ENCODE measurements around the gene PSMB3.
"Not testable (repeated sequence)": the region's sequence is repeated elsewhere in the genome, so short reads cannot be mapped to it uniquely, and the experiment has no call there.

PSMB3 gene

GRCh38 chr17:38716368-38717005, 36.1 kb upstream of the PSMB3 start:
- no peak for DNase-seq (ENCODE audit: low spot score)

DNA sequence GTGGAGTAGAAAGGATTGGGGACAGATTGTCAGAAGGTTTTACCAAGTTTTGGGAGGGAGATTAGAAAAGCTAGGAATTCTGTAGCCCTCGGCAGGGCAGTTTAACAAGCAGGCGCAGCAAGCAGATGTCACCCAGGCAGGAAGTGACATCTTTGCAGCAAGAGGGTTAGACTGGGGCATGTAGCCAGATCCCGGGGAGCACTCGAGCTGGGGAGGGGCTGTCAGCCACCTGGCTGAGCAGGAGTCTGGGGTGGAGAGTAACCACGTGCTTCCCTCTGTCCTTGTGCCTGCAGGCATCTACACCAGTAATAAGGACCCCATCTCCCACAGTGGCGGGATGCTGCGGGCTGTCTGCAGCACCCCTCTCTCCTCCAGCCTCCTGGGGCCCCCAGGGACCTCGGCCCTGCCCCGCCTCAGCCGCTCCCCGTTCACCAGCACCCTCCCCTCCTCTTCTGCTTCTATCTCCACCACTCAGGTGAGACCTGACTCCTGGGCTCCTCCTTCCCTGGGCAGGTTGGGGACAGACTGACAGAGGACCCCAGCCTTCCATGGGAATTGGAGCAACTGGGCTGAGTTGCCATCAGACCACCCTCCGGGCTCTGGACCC, 35.3 kb upstream of the PSMB3 start:
- DNase-seq (ENCODE audit: low spot score) = no peak

- DNase-seq (ENCODE audit: low spot score) = no peak
Measured at GRCh38 chr17:38719289-38719942, 33.1 kb upstream of the PSMB3 start.

DNA sequence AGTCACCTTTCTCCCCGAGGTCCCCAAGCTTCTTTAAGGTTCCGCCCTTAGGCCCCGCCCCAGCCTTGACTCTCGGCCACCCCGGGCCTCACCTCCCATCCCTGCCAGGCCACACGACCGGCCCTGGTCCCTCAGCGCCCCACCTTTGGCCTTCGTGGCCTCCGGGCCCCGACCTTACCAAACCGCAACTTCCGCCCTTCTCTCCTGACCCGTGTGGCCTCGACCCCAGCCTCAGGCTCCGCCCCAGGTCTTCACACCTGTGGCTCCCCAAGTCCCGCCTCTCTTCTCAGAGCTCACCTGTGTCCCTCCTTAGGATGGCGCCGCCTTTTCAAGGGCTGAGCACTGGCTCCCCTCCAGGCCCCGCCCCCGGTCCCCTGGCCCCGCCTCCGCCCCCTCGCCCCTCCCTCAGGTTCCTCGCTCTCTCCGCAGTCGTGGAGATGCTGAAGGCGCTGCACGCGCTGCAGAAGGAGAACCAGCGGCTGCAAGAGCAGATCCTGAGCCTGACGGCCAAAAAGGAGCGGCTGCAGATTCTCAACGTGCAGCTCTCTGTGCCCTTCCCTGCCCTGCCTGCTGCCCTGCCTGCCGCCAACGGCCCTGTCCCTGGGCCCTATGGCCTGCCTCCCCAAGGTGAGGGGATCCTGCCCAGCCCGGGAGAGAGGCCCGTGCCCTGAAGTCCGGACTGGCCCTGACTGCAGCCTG, 32.4 kb upstream of the PSMB3 start:
- DNase-seq (ENCODE audit: low spot score) = no peak

- no peak for DNase-seq (ENCODE audit: low spot score)
Measured at GRCh38 chr17:38720941-38721340, 31.6 kb upstream of the PSMB3 start.

- no peak for DNase-seq (ENCODE audit: low spot score)
Measured at GRCh38 chr17:38721802-38722201, 30.7 kb upstream of the PSMB3 start.

DNA sequence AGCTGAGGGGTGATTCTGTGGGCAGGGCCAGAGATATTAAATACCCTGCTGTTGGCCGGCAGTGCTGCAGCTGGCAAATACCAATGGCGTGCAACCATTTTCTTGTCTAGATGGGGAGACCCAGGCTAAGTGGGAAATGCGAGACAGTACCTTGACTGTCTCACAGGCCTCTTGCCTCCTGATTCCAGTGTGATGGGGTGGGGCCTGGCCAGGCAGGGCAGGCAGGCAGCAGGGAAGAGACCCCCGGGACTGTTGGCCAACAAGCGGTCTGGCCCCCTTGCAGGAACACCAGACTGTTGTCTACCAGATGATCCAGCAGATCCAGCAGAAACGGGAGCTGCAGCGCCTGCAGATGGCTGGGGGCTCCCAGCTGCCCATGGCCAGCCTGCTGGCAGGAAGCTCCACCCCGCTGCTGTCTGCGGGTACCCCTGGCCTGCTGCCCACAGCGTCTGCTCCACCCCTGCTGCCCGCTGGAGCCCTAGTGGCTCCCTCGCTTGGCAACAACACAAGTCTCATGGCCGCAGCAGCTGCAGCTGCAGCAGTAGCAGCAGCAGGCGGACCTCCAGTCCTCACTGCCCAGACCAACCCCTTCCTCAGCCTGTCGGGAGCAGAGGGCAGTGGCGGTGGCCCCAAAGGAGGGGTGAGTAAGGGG, 28.1 kb upstream of the PSMB3 start:
- peak; percentile 94 for DNase-seq (ENCODE audit: low spot score)

- DNase-seq (ENCODE audit: low spot score) = no peak
Measured at GRCh38 chr17:38725066-38725465, 27.5 kb upstream of the PSMB3 start.

DNA sequence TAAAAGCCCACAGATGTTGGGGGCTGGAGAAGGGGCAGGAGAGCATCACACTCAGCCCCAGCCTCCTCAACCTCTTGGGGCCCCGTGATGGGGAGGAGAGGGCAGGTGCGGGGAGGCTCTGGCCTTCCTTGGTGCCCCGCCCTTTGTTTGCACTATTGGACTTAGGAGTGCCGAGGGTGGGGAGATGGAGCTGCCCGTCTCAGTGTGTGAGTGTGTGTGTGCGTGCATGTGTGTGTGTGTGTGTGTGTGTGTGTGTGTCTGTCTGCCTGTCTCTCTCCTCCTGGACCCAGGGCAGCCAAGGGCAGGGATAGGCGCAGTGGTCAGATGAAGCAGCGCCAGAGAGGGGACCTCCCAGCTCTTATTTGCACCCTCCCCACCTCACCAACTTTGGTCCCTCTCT, 26.4 kb upstream of the PSMB3 start:
- not testable (repeated sequence) for DNase-seq (ENCODE audit: low spot score)

DNA sequence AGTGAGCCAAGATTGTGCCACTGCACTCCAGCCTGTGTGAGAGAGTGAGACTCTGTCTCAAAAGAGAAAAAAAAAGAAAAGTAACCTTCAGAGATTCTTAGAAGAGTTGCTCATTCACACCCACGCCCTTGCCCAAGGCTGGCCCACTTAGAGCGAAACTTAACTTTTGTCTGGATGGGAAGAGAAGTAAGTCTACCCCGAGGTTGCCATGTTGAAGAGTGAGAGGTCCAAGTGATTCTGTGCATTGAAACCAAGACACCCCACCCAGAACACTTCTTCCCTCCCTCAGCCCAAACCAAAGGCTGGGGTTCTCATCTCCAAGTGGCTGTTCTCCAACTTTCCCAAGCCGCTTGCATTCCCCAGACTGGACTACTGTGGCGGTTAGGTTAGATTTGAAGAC, 24.8 kb upstream of the PSMB3 start:
- DNase-seq (ENCODE audit: low spot score) = no peak

- no peak for DNase-seq (ENCODE audit: low spot score)
Measured at GRCh38 chr17:38728290-38728831, 24.2 kb upstream of the PSMB3 start.

DNA sequence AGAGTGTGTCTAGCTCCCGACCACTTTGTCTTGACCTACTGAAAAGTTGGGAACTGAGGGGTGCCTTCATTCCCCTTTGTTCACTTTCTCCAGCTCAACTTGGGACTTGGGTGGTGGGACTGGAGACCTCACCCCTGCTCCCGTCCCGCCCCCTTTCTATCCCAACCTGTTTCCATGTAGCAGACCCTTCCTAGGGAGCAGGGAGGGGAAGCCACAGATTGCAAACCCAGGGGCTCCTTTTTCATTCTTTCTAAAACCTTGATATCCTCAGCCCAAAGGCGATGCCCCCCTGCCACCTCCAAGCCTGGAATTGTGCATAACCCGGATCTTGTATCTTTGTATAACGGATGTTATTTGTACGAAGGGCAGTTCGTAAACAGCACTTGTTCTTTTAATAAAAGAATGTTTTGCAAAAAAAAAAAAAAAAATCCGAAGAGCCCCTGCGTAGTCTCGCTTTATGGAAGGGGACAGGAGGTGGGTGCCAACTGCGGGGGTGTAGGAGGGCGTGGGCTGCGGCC, 23.1 kb upstream of the PSMB3 start:
- no peak for DNase-seq (ENCODE audit: low spot score)

DNA sequence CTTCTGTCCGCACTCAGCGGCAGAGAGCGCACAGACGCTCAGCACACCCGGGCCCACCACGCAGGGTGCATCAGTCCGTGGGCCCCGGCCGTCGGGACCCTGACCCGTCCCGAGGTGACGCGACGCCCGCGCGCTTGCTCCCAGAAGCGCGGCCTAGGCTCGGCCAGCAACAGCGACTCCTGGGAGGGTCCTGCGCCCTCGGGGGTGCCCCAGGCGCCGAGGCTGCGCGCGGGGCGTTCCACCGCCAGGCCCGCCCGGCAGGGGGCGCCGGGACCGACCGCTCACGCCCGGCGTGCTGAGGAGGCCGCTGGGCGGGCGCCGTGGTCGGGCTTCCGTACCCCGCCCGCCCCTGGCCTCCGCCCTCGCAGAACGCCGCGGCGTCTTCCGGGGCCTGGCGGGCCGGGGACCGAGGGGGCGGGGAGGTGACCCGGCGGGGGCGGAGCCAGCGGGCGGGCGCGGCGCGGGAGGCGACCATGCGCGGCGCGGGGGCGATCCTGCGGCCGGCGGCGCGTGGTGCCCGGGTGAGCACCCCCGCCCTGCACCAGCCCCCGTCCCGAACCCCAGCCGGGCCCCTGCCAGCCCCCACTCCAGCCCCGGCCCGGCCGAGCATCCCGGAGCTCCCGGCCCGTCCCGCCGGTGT, 22.5 kb upstream of the PSMB3 start, which contains the start of gene CISD3:
TSS of gene CISD3 (plus strand) at position 456 of the 640 bp plus-strand sequence. CDS start at position 474, 18 bp downstream.
- DNase-seq (ENCODE audit: low spot score) = peak; percentile 83

- DNase-seq (ENCODE audit: low spot score) = no peak
Measured at GRCh38 chr17:38730526-38731379, 21.8 kb upstream of the PSMB3 start.

- DNase-seq (ENCODE audit: low spot score) = peak; percentile 45
Measured at GRCh38 chr17:38731526-38732294, 20.8 kb upstream of the PSMB3 start.

- DNase-seq (ENCODE audit: low spot score) = no peak
Measured at GRCh38 chr17:38732376-38733281, 19.9 kb upstream of the PSMB3 start.

- no peak for DNase-seq (ENCODE audit: low spot score)
Measured at GRCh38 chr17:38733282-38733981, 19.1 kb upstream of the PSMB3 start.

Data from Ammon's horn (tissue), 1 donor.